AG20443 (cell line): ENCODE results near the gene ARAP2.

Experiments
- DNase-seq: peaks from one replicate; pipeline ENCODE4 v3.0.0; 2012; ENCODE audit warnings: low spot score, mixed read lengths

The ARAP2 gene

DNA sequence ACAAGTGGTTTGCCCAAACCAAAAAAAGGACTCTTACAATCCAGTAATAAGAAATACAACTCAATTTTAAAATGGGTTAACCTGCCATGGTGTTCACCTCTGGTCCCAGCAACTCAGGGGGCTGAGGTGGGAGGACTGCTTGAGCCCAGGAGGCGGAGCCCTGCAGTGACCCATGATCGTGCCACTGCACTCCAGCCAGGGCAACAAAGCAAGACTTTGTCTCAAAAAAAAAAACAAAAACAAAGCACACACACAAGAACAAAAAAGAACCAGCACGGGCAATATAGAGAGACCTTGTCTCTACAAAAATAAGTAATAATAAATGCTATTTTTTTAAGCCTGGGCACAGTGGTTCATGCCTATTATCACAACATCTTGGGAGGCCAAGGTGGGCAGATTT lies 28.7 kb downstream of the ARAP2 start:
- no peak for DNase-seq

- DNase-seq: no peak
These were observed 29.4 kb downstream of the ARAP2 start for GRCh38 chr4:36214735-36215485.

- DNase-seq: no peak
These were observed 30.3 kb downstream of the ARAP2 start for GRCh38 chr4:36213977-36214376.

- no peak for DNase-seq
These were observed 33.2 kb downstream of the ARAP2 start for GRCh38 chr4:36211084-36211483.

DNA sequence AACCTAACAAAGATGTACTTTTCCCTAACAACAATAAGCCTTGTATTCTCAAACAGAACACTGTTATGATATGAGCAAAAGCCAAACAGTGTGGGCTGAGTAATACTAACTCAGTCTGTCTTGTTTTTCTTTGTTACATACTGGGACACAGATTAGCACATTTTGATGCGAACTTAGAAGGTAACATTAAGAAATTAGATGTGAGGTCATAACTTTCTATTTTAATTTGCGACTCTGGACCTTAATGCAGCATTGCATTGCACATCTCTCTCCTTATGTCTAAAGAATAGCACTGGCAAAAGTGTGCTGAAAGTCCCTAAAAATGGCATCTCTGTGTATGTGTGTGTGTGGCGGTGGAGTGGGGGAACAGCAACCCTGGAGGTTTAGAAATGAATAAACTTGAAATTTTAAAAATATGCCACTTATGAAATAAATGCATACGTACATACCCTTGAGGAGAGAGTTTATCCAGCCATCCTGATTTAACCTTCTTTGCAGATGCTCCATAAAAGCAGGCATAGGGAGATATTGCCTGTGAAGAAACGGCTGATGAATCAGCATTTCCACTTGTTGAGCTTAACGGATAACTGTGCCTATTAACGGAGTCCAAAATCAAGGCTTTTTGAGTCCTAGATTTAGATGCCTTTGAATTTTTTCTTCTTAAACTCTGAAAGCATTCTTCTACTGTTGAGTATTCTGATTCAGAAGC lies 34.2 kb downstream of the ARAP2 start:
- DNase-seq: no peak

DNA sequence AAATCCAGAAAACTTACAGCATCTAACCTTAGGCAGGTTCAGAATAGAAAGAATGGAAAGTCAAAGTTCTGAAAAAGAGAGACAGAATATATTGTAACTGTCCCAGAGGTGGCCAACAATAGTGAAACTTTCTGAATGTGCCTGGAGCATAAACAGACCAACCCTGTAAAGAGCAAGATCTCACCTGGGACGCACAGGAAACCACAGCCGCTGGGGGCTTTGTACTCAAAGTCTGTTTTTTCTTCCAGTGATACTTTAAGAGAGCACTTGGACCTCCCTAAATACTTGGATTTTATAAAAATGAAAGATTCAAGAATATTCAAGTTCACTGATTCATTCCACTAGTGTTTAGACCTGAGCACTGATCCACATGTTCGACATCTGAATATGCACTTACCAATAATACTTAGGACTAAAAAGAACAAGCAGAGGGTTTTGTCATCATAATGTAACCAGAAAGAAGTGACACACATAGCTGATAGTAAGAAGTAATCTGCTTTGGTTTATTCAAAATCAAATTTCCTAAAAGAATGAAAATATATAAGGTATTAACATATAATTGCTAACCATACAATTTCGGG lies 35.3 kb downstream of the ARAP2 start:
- DNase-seq: no peak

- DNase-seq: no peak
These were observed 36.3 kb downstream of the ARAP2 start for GRCh38 chr4:36207831-36208520.

DNA sequence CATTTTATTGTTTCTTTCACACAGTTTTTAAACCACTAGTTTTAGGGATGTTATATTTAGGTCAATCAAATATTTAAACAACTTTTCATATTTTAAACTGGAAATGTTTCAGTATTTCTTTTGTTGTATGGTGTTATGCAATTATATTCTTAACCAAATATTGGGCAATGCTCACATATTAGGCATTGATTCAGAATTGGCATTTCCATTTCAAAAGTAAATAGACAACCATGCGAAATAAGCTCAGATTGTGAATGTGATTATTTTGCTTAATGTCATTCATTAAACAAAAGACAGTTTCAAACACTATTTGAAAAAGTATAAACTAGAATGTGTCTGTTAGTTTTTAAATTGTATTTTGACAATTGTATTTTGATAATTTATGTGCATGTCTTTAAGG lies 36.9 kb downstream of the ARAP2 start:
- DNase-seq: no peak

DNA sequence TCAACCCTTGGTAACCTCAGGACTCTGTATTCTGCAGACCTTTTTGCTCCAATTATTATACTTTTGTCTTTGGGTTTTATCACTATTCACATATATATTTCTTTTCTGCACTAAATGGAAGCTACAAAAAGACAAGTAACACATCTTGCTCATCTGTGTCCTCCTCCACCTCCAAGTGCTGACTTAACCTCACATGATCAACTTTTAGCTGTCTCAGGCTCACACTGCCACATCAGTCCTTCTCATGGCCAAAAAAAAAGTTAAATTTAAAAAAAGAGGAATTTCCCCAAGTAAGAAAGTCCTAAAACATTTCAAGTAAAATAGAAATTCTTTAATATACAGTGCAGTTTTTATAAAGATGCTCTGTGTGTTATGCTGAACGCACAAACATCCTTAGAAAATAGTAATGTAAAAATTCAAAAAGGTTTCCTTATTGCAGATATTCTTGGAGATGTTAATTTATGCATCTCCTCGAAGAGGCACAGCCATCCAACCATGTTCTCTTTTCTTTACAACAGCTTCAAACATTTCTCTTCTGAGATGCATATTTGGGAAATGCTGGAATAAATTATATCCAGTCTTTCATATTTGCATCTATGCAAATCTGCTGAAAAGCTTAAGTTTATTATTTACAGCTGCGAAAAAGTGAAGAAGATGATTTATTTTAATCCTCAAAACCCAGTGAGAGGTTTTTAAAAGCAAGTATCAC lies 37.6 kb downstream of the ARAP2 start:
- DNase-seq: no peak

- no peak for DNase-seq
These were observed 38.3 kb downstream of the ARAP2 start for GRCh38 chr4:36206012-36206411.

DNA sequence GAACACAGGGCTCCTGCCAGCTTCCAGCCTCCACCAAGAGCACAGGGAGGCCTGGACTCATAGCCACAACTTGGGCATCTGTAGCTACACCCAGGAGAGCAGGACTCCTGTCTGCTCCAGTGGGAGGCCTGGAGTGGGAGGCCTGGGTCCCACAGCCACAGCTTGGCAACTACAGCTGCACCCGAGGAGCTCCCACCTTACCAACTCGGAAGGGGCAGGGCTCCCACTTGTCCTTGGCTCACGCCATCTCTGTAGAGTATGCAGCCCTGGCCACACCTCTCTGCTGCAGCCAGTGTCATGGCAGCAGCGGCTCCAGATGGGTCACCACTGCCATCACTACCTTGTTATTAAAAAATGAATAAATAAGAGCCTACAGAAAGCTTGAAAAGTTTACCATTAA lies 45.5 kb downstream of the ARAP2 start:
- no peak for DNase-seq

- DNase-seq: no peak
These were observed 46.1 kb downstream of the ARAP2 start for GRCh38 chr4:36198068-36198808.

DNA sequence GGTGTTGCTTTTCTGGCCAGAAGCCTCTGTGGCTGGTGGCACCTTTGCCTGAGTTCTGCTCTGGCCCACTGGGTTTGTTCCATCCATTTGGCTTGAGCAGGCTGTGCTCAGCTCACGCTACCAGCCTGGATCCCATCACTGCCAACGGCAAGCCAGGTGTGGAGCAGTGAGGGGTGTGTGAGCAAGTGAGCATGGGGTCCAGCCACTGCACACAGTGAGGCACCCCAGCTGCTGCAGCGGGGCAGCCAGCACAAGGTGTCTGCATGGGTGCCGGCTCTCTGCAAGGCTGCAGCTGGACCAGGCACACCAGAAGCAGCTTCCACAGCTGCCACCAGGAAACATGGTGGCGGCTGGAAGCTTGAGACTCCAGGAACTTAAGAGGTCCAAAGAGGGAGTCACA lies 46.8 kb downstream of the ARAP2 start:
- no peak for DNase-seq

GRCh38 chr4:36196145-36196913 lies 48.0 kb downstream of the ARAP2 start:
- DNase-seq: no peak

GRCh38 chr4:36192922-36193321 lies 51.4 kb downstream of the ARAP2 start:
- DNase-seq: no peak

DNA sequence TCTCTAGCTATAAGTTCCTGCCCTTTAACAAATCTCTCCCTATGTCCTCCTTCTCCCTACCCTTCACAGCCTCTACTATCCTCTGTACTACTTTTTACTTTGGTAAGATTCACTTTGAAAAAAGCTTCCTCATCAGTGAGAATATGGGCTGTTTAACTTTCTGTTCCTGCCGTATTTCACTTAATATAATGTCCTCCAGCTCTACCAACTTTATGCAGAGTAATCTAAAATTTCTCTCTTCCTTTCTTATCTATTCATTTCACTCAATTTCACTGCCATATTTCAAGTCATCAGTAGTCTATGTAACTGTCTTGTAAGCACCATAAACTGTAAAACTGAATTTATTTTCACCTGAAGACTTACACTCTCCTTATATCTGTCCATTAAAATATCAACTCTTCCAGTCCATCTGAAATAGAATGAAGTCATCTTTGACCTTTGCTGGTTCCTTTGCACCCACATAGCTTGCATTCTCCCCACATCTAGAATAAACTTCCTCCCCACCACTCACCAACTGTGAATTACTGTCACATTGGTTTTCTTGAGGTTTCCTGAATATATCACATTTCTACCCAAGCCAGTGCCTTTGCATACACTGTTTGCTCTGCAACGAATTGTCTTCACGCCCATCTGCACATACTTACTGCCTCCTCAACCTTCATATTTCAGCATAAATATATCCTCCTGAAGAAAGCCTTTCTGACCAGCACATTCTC lies 54.6 kb downstream of the ARAP2 start:
- DNase-seq: no peak

- DNase-seq: no peak
These were observed 56.5 kb downstream of the ARAP2 start for GRCh38 chr4:36187723-36188333.

DNA sequence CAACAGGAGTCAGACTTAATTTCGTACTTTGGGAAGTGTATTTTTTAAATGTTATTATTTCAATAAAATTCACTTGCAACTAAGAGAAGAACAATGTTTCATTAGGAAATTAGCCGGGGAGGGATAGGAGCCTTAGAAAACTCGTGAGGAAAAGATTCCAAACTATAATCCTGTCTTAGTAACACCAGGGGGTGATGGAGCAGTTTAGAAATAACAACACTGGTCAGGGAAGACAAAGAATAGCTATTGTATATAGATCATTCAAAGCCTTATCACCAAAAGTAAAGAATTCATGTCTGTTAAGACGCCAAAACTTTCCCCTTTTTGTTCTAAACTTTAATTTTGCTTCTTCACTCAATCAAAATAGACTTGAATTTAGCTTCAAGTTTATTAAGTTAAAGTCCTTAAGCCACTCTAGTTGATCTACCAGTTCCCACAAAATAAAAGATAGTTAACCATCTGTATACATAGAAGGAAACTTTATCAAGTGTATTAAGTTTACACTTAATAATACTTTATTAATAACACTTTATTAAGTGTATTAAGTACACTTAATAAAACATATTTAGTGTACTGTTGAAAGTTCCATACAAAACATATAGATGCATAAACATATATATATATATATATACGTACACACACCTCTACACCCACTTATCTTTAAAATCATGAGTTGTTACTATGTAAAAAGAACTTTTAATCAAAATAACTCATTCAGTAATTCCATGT lies 60.5 kb downstream of the ARAP2 start:
- DNase-seq: no peak

- no peak for DNase-seq
These were observed 61.1 kb downstream of the ARAP2 start for GRCh38 chr4:36183232-36183631.
